ENCODE results near the gene WDR88. TPM values are rescaled to one million over a fixed set of nuclear protein-coding genes. Genes with fewer than 3 reads are reported as not detected.
"Not testable (repeated sequence)": the region's sequence is repeated elsewhere in the genome, so short reads cannot be mapped to it uniquely, and the experiment has no call there.

WDR88 gene
- total RNA-seq, 4 donors from 2014 or later, result not detected

- WGBS, result 95% methylated on average over 6 of the region's 6 CpGs
- H3K9me3 ChIP-seq, result no peaks in the 10 kb centered on the region
- TF ChIP-seq CTCF (IDR thresholded peaks at IDR 0.05) (no peak), POLR2AphosphoS5 (IDR thresholded peaks at IDR 0.05) (no peak), POLR2A (IDR thresholded peaks at IDR 0.05) (no peak), EP300 (IDR thresholded peaks at IDR 0.05) (no peak)
- no peaks in the 10 kb centered on the region for H3K27me3 ChIP-seq
- DNase-seq (ENCODE audit: low spot score in 2 of 2), result no peak
- no peaks in the 10 kb centered on the region for H3K36me3 ChIP-seq
- no peak overlapping the region for H3K4me3 ChIP-seq
- H3K4me1 ChIP-seq, result no peaks in the 10 kb centered on the region
- H3K27ac ChIP-seq, result no peak overlapping the region
These were observed 26.5 kb downstream of the WDR88 start for GRCh38 chr19:33158365-33158764.

GRCh38 chr19:33159149-33159548 lies 27.2 kb downstream of the WDR88 start:
- WGBS, result 83% methylated on average over 4 of the region's 4 CpGs
- TF ChIP-seq POLR2AphosphoS5 (IDR thresholded peaks at IDR 0.05), result no peak
- TF ChIP-seq CTCF (IDR thresholded peaks at IDR 0.05), result no peak
- no peak for TF ChIP-seq EP300 (IDR thresholded peaks at IDR 0.05)
- TF ChIP-seq POLR2A (IDR thresholded peaks at IDR 0.05), result no peak

GRCh38 chr19:33159893-33160292 lies 28.0 kb downstream of the WDR88 start:
- no peak overlapping the region for H3K4me3 ChIP-seq
- H3K36me3 ChIP-seq, result no peaks in the 10 kb centered on the region
- no peak overlapping the region for H3K27ac ChIP-seq
- DNase-seq (ENCODE audit: low spot score in 2 of 2), result no peak
- WGBS, result 89% methylated on average over 8 of the region's 8 CpGs
- H3K27me3 ChIP-seq, result no peaks in the 10 kb centered on the region
- TF ChIP-seq POLR2A (IDR thresholded peaks at IDR 0.05) (no peak), CTCF (IDR thresholded peaks at IDR 0.05) (no peak), POLR2AphosphoS5 (IDR thresholded peaks at IDR 0.05) (no peak), EP300 (IDR thresholded peaks at IDR 0.05) (no peak)
- H3K4me1 ChIP-seq, result no peaks in the 10 kb centered on the region
- H3K9me3 ChIP-seq, result no peaks in the 10 kb centered on the region

More at GRCh38 chr19:33159149-33159548, 27.2 kb downstream of the WDR88 start:
- Histone ChIP-seq H3K9me3 (no peaks in the 10 kb centered on the region), H3K4me3 (no peak overlapping the region), H3K27me3 (no peaks in the 10 kb centered on the region), H3K27ac (no peak overlapping the region), H3K36me3 (no peaks in the 10 kb centered on the region), H3K4me1 (no peaks in the 10 kb centered on the region)
- DNase-seq (ENCODE audit: low spot score in 2 of 2), result no peak

GRCh38 chr19:33161201-33161600 lies 29.3 kb downstream of the WDR88 start:
- DNase-seq (ENCODE audit: low spot score in 2 of 2), result peak in 1 of 2 donors; percentile 18
- 60% methylated on average over 4 of the region's 4 CpGs for WGBS
- no peaks in the 10 kb centered on the region for H3K36me3 ChIP-seq
- no peaks in the 10 kb centered on the region for H3K27me3 ChIP-seq
- no peaks in the 10 kb centered on the region for H3K9me3 ChIP-seq
- H3K4me3 ChIP-seq, result no peak overlapping the region
- no peak overlapping the region for H3K27ac ChIP-seq
- H3K4me1 ChIP-seq, result no peaks in the 10 kb centered on the region
- TF ChIP-seq EP300 (IDR thresholded peaks at IDR 0.05) (no peak), CTCF (IDR thresholded peaks at IDR 0.05) (no peak), POLR2A (IDR thresholded peaks at IDR 0.05) (no peak), POLR2AphosphoS5 (IDR thresholded peaks at IDR 0.05) (no peak)

GRCh38 chr19:33163481-33163880 lies 31.6 kb downstream of the WDR88 start:
- WGBS, result 84% methylated on average over 6 of the region's 6 CpGs
- no peaks in the 10 kb centered on the region for H3K4me1 ChIP-seq
- no peaks in the 10 kb centered on the region for H3K9me3 ChIP-seq
- no peak overlapping the region for H3K4me3 ChIP-seq
- no peaks in the 10 kb centered on the region for H3K36me3 ChIP-seq
- no peak for TF ChIP-seq EP300 (IDR thresholded peaks at IDR 0.05)
- TF ChIP-seq POLR2AphosphoS5 (IDR thresholded peaks at IDR 0.05), result no peak
- no peak for TF ChIP-seq CTCF (IDR thresholded peaks at IDR 0.05)
- H3K27ac ChIP-seq, result no peak overlapping the region
- DNase-seq (ENCODE audit: low spot score in 2 of 2), result no peak
- no peaks in the 10 kb centered on the region for H3K27me3 ChIP-seq

- 74% methylated on average over 6 of the region's 6 CpGs for WGBS
- H3K4me1 ChIP-seq, result not testable (repeated sequence)
These were observed 34.1 kb downstream of the WDR88 start for GRCh38 chr19:33166037-33166436.

More at GRCh38 chr19:33166037-33166436, 34.1 kb downstream of the WDR88 start:
- not testable (repeated sequence) for H3K36me3 ChIP-seq; H3K27me3 ChIP-seq; H3K27ac ChIP-seq; H3K9me3 ChIP-seq; H3K4me3 ChIP-seq; DNase-seq (ENCODE audit: low spot score in 2 of 2)

Measured in suprapubic skin (tissue), 4 donors.